ENCODE results near the gene SPATA20.

DNA sequence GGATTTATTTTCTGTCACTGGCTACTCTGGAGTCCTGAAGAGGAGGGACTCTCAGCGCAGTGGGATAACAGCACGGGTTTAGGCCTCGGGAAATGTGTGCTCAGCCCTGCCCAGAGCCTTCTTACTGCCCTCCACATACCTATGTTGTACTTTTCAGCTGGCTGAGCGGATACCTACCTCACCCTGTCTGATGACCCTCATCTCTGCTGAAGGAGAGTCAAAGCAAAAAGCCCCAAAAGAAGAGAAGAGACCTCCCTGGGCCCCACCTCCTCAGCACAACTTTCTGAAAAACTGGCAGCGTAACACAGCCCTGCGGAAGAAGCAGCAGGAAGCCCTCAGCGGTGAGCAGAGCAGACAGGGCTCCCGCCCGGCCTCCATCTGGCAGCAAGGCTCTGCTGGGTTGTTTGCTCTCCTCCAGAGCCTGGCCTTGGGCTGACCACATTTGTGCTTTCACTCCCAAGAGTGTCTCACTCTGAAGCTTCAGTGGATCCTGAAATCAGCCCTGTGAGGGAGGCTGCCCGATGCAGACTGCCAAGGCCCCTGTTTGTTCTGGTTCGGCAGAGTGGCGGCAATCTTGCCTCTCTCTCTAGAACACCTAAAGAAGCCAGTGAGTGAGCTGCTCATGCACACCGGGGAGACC, 28.5 kb upstream of the SPATA20 start:
- TF ChIP-seq POLR2AphosphoS5 (IDR thresholded peaks at IDR 0.05; ENCODE audit: low read depth, low read length) (no peak), SIN3A (IDR thresholded peaks at IDR 0.05; ENCODE audit: borderline replicate concordance, insufficient read depth, low read length) (no peak), REST (IDR thresholded peaks at IDR 0.05; ENCODE audit: insufficient read depth in 1 of 2, low read depth in 2 of 2, low read length in 2 of 2) (no peak), TAF1 (IDR thresholded peaks at IDR 0.05; ENCODE audit: borderline replicate concordance, insufficient read depth, low read length) (no peak), FOXP2 (optimal IDR thresholded peaks at IDR 0.05; ENCODE audit: borderline replicate concordance, extremely low read depth, extremely low read length, insufficient read depth) (no peak)
